Activated CD4-positive, alpha-beta T cell treated with anti-CD3 and anti-CD28 coated beads for 4 hours (primary cell): ENCODE results near the gene MEG3.

Experiments used
- DNase-seq, 2 donors: peaks; one replicate each; pipeline ENCODE4 v3.0.0-alpha.2; 2020

Gene MEG3

GRCh38 chr14:100866666-100867630 is 41.0 kb downstream of the MEG3 start:
- no peak for DNase-seq

DNA sequence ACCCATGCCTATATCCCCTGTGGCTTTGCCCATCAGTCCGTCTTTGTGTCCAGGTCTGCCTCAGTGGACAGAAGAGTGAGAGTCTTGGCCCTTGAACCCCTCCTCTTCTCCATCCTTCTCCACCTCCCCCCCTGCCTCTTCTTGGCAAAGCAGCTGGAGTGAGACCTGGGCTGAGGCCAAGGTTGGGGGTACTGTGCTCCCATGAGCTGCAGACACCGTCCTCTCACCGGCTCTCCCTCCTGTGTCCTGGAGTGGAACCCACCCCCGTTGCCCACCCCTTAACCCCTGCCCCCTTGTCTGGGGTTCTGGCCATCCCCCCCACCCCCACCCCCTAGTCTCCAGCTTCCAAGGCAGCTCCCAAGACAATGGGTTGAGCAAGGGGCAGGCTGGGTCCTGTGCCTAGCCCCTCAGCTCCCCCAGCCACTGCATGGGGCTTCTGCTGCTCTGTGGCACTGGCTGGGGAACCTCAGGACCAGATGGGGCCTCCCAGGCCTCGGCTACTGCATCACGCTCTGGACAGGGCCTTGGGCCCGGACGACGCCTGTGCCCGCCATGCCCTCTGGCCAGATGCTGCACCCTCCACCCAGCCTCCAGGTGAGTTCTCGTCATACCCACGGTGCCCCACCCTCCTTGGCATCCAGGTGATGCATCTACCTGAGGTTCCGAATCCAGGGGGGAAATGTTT is 41.9 kb downstream of the MEG3 start:
- DNase-seq: no peak

GRCh38 chr14:100868621-100869370 is 42.9 kb downstream of the MEG3 start:
- no peak for DNase-seq

GRCh38 chr14:100871234-100872186 is 45.6 kb downstream of the MEG3 start:
- DNase-seq: no peak

DNA sequence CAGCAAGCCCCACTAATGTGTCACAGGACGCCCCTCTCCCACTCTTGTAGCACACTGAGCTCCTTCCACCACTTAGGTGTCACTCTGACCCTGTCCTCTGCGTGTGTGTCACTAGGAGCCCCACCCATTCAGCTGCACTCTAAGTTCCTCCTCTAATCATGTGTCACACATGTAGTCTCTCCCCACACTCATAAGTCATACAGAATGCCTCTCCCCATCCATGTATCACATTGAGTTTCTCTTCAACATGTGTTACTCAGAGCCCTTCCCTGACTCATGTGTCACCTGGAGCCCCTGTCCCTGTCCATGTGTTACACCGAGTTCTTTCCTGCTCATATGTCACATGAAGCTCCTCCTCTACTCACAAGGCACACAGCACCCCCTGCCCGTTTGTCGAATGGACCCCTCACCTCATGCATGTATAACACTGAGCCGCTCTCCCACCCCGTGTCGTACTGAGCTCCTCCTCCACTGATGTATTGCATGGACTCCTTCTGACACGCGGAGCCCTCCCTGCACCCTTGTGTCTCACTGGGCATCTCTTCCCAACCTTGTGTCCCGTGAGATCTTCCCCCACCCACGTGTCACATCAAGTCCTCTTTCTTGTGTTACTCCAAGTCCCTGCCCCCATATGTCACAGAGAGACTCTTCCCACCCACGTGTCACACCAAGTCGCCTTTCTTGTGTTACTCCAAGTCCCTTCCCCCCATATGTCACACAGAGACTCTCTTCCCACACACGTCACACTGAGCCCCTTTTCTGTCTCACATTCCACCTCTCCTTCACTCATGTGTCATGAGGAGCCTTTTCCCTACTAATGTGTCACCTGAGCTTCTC is 46.6 kb downstream of the MEG3 start:
- DNase-seq: no peak

DNA sequence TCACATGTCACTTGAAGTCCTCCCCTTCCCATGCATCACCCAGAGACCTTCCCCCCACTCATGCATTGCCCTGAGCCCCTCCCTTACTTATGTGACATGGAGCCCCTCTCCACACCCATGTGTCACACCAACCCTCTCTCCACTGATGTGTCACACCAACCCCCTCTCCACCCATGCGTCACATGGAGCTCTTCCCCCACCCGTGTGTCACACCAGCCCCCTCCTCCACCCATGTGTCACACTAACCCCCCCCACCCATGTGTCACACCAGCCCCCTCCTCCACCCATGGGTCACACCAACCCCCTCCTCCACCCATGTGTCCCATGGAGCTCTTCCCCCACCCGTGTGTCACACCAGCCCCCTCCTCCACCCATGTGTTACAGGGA is 47.2 kb downstream of the MEG3 start:
- DNase-seq: no peak

DNA sequence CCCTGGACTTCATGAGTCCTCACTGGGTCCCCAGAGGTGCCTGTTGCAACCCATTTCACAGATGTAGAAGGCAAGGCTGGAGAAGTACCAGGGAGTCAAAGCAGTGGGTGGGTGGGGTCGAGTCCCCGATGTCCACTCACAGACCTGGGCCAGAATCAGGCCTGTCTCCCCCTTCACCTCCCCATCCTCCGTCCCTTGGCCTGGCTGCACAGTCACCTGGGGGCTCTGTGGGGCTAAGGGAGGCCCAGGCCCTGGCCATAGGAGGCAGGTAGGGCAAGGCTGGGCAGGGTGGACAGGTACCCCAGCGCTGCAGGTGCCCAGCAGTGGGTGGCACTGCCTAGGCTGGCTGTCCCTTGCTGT is 48.1 kb downstream of the MEG3 start:
- no peak for DNase-seq

- DNase-seq: no peak
These were observed 48.6 kb downstream of the MEG3 start for GRCh38 chr14:100874411-100875091.

DNA sequence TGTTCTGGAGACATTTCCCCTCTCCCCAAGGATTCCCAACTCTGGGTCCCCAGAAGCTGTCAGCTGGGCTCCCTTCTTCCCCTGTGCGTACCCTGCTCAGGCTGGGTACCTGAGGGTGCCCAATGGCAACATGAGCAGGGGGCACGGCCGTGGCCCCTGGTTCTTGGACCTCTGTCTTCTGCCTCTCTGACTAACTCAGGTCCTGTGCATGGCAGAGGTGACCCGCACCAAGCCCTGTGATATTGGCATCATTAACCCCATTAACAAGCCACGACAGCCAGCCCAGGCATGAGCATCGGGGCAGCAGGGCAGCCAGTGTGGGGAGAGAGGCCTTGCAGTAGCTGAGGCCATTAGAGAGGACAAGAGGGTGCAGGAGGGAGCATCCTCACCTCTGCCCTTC is 49.2 kb downstream of the MEG3 start:
- DNase-seq: no peak

- no peak for DNase-seq
These were observed 50.1 kb downstream of the MEG3 start for GRCh38 chr14:100875861-100876590.

GRCh38 chr14:100878271-100879146 is 52.6 kb downstream of the MEG3 start:
- DNase-seq: no peak

DNA sequence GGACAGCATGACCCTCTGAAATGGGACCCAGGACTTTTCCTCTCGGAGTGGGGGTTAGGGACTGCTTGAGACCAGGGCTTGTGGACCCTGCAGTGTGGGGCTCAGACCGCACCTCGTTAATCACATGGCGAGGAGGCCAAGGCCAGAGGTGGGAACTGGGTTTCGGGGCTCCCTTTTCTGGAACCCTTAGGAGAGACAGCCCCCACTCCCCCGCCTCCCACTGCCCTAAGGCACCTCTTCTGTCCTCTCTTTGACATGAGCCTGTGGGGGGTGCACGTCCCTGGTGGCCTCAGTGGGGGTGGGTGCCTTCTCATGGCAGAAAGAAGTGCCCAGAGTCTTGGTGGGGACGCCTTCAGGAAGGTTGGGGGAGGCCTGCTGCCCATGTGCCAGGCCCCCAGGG is 53.3 kb downstream of the MEG3 start:
- DNase-seq: no peak

- DNase-seq: no peak
These were observed 53.9 kb downstream of the MEG3 start for GRCh38 chr14:100879782-100880181.

GRCh38 chr14:100880271-100881101 is 54.6 kb downstream of the MEG3 start:
- no peak for DNase-seq

DNA sequence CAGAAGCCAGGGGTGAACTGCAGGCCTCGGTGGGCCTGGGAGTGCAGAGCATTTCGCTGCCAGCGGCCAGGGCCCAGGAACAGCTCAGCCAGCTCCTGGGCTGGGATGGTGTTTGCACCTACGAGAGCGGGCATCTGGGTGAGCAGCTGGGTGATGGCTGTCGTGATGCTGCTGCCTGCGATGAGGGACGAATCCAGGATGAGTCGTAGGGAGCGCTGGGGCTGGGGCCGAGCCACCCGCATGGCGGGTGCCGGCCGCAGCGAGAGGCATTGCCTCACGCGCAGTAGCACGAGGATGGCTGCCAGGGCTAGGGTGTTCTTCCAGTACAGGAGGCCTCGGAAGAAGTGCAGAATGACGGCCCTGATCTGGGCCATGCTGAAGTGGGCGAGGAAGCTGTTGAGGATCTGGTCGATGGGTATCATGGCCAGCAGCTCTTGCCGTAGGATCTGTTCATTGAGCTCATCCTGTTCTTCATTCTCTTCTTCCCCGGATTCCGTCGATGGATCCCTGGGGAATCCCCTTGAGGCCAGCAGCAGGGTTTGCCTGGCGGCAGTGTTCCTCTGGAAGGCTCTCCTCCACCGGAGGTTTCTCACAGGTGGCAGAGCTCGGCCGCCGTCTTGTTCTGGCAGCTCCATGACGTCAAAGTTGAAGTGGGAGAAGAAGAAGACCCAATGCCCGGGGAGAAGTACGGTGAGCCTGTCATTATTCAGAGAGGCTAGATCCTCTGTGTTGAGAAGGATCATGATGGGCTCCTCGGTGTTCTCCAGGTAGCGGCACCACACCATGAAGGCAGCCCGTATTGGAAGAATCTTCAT is 55.5 kb downstream of the MEG3 start:
- no peak for DNase-seq

GRCh38 chr14:100882026-100882967 is 56.4 kb downstream of the MEG3 start:
- DNase-seq: no peak
